Fibroblast of lung (primary cell): Measurements from ENCODE around the gene DEFB129.

Source experiments
- CTCF ChIP-seq, 2 donors: IDR thresholded peaks in 1 of 2; conservative IDR thresholded peaks in 1 of 2; 1 replicate in 1 of 2; 2 replicates in 1 of 2; pipeline ENCODE4 v1.5.1; 2011 to 2012; ENCODE audit warnings: low read length in 2 of 2, control low read depth in 1 of 2, inconsistent platforms in 1 of 2, low read depth in 1 of 2, mild to moderate bottlenecking in 1 of 2
- EZH2 ChIP-seq: IDR thresholded peaks from 2 replicates; pipeline ENCODE4 v1.5.1; 2012; ENCODE audit warnings: low read length, control low read depth, mild to moderate bottlenecking; ENCODE audit errors: missing control alignments

DNA sequence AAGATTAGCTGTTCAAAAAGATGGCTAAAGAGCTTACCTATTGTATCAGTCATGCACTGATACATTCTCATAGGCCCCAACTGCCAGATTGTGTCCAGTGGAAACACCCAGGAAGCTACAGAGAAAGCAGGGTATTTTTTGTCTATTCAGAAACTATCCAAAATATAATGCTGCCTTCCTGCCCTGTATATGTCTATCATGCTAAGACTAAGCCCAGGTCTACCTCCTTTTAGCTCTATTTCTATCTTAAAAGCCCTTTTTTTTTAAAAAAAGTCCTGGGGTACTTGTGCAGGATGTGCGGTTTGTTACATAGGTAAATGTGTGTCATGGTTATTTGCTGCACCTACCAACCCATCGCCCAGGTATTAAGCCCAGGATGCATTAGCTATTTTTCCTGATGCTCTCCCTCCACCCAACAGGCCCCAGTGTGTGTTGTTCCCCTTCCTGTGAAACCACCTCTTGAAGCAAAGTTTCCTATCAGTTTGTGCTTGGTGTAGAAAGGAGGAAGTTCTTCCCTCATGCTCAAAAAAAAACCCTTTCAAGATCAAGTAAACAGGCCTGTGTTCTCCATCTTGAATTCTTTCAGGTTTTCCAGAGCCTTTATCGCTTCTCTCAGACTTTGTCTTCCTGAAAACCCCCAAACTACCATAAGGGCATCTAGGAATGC, 514 bp downstream of the DEFB129 start:
- TF ChIP-seq CTCF (conservative IDR thresholded peaks at IDR 0.05 in 1 of 2, IDR thresholded peaks at IDR 0.05 in 1 of 2; ENCODE audit: low read depth in 1 of 2, low read length in 2 of 2) (no peak), EZH2 (no peak)
